ENCODE results near the gene ARHGAP26.

GRCh38 chr5:142816531-142817430, 46.6 kb downstream of the ARHGAP26 start:
- no peak for TF ChIP-seq CTCF (conservative IDR thresholded peaks at IDR 0.05 in 1 of 2, IDR thresholded peaks at IDR 0.05 in 1 of 2; ENCODE audit: low read depth in 1 of 2, low read length in 2 of 2)
- TF ChIP-seq EZH2 (IDR thresholded peaks at IDR 0.05; ENCODE audit: low read length, missing control alignments): no peak
